Endodermal cell (in vitro differentiated cells): ENCODE measurements around the gene SMYD3. TPM values are rescaled to one million over a fixed set of nuclear protein-coding genes. Genes with fewer than 3 reads are reported as not detected.

Source experiments
- DNase-seq: peaks from one replicate; pipeline ENCODE4 v3.0.0-alpha.2; 2017
- H3K27ac ChIP-seq: 2 replicates; pipeline ENCODE4 v1.5.1; 2013; ENCODE audit warnings: mild to moderate bottlenecking, low read depth, low read length, moderate library complexity
- H3K27me3 ChIP-seq: 2 replicates; pipeline ENCODE4 v1.6.1; 2013; ENCODE audit warnings: mild to moderate bottlenecking, low read length, moderate library complexity; ENCODE audit not compliant: insufficient read depth, control insufficient read depth, poor library complexity, severe bottlenecking
- H3K36me3 ChIP-seq: 2 replicates; pipeline ENCODE4 v1.7.0; 2013; ENCODE audit warnings: mild to moderate bottlenecking, low read length, moderate library complexity; ENCODE audit not compliant: control insufficient read depth, insufficient read depth
- H3K4me1 ChIP-seq: one replicate; pipeline ENCODE4 v1.7.0; 2013; ENCODE audit warnings: low read length; ENCODE audit not compliant: control insufficient read depth, insufficient read depth
- H3K4me3 ChIP-seq: 2 replicates; pipeline ENCODE4 v1.5.1; 2013; ENCODE audit warnings: mild to moderate bottlenecking, low read length, moderate library complexity
- H3K9ac ChIP-seq: 2 replicates; pipeline ENCODE4 v1.6.1; 2013; ENCODE audit warnings: mild to moderate bottlenecking, low read length, moderate library complexity; ENCODE audit not compliant: poor library complexity, severe bottlenecking; ENCODE audit errors: extremely low read depth
- H3K9me3 ChIP-seq: 2 replicates; pipeline ENCODE4 v1.6.1; 2013; ENCODE audit warnings: mild to moderate bottlenecking, low read length, moderate library complexity; ENCODE audit not compliant: control insufficient read depth
- H3K27ac Mint-ChIP-seq: 2 replicates; pipeline ENCODE4 v1.8.0; 2020; ENCODE audit warnings: mixed read lengths
- H3K27me3 Mint-ChIP-seq: 2 replicates; pipeline ENCODE4 v1.8.0; 2021; ENCODE audit warnings: mild to moderate bottlenecking, mixed read lengths; ENCODE audit not compliant: insufficient read depth
- H3K36me3 Mint-ChIP-seq: 2 replicates; pipeline ENCODE4 v1.8.0; 2020; ENCODE audit warnings: low read depth, mixed read lengths
- H3K4me1 Mint-ChIP-seq: 2 replicates; pipeline ENCODE4 v1.8.0; 2020; ENCODE audit warnings: mixed read lengths
- H3K4me3 Mint-ChIP-seq: 2 replicates; pipeline ENCODE4 v1.8.0; 2020; ENCODE audit warnings: mild to moderate bottlenecking, moderate library complexity, mixed read lengths
- H3K9me3 Mint-ChIP-seq: 2 replicates; pipeline ENCODE4 v1.8.0; 2020; ENCODE audit warnings: mild to moderate bottlenecking, mixed read lengths
- CTCF ChIP-seq: fragments of 200-600 bp; sonication (generic); conservative IDR thresholded peaks from 2 replicates; pipeline ENCODE4 v1.5.0; 2021; ENCODE audit warnings: antibody characterized with exemption, mild to moderate bottlenecking
- WGBS, 2 experiments: methylation state at CpG; one replicate each; pipeline versions ENCODE4 v1.1.5 to v1.1.7; 2013; ENCODE audit warnings: missing lambda C conversion rate in 2 of 2, mixed read lengths in 1 of 2; ENCODE audit not compliant: insufficient coverage in 1 of 2, insufficient read length in 1 of 2; 5-methylcytosine and 5-hydroxymethylcytosine counted together
- total RNA-seq, 2 donors: library from RNA; stranded (reverse); fragmentation: NEBNext Ultra II Directional in 1 of 2; extraction: Animal tissue kit (Norgen Biotek cat#: 25700) in 1 of 2; gene quantifications; 2 replicates in 1 of 2; 3 replicates in 1 of 2; pipeline ENCODE4 v1.2.1, GENCODE V29; 2021

Gene SMYD3
- total RNA-seq, 2 donors from 2014 or later = 32.3 to 45.8 TPM

- Mint-ChIP-seq H3K27me3 (peaks cover 84% of the 10 kb centered on the region), H3K4me3 (no peak overlapping the region), H3K36me3 (peaks cover 10% of the 10 kb centered on the region), H3K27ac (no peak overlapping the region), H3K9me3 (peaks cover 37% of the 10 kb centered on the region), H3K4me1 (peaks cover 12% of the 10 kb centered on the region)
- DNase-seq = no peak
- peaks cover 19% of the 10 kb centered on the region for H3K9me3 ChIP-seq
- H3K4me1 ChIP-seq = no peaks in the 10 kb centered on the region
- WGBS, 2 experiments = 75 to 91% methylated on average over 1 to 3 of the region's 3 CpGs
- H3K4me3 ChIP-seq = no peak overlapping the region
- no peak for TF ChIP-seq CTCF
- peaks cover 80% of the 10 kb centered on the region for H3K27me3 ChIP-seq
- no peak overlapping the region for H3K9ac ChIP-seq
- H3K27ac ChIP-seq = no peak overlapping the region
- no peaks in the 10 kb centered on the region for H3K36me3 ChIP-seq
Observed at GRCh38 chr1:245750261-245750660, 756.8 kb downstream of the SMYD3 start.

GRCh38 chr1:245749053-245749452 lies 758.0 kb downstream of the SMYD3 start:
- no peak overlapping the region for H3K27ac Mint-ChIP-seq
- Histone ChIP-seq H3K4me1 (no peaks in the 10 kb centered on the region), H3K36me3 (no peaks in the 10 kb centered on the region), H3K9me3 (peaks cover 16% of the 10 kb centered on the region), H3K27me3 (peaks cover 92% of the 10 kb centered on the region), H3K4me3 (no peak overlapping the region), H3K9ac (no peak overlapping the region), H3K27ac (no peak overlapping the region)
- TF ChIP-seq CTCF = no peak
- peaks cover 92% of the 10 kb centered on the region for H3K27me3 Mint-ChIP-seq
- peaks cover 9% of the 10 kb centered on the region for H3K4me1 Mint-ChIP-seq
- no peak overlapping the region for H3K4me3 Mint-ChIP-seq
- H3K36me3 Mint-ChIP-seq = peaks cover 10% of the 10 kb centered on the region
- no peak for DNase-seq
- WGBS, 2 experiments = 89 to 100% methylated on average over 2 to 3 of the region's 3 CpGs
- peaks cover 27% of the 10 kb centered on the region for H3K9me3 Mint-ChIP-seq

DNA sequence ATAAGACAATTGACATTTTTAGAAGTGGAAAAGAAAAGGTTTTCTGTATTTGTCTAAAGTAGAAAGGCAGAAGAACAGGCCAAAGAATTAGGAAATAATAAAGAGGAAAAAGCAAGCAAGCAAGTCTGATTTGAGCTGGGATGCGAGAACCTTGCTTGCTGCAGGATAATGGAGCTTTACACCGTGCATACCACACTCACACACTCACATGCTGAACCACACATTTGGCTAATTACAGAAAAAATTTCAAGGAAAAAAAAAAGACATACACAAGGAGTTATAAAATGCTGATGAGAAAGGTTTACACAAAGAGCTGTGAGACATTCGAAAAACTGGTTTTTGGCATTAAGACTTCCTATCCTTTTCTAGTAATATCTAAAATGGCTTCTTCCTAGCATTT lies 758.4 kb downstream of the SMYD3 start:
- H3K9me3 Mint-ChIP-seq = peaks cover 27% of the 10 kb centered on the region
- Histone ChIP-seq H3K4me1 (no peaks in the 10 kb centered on the region), H3K4me3 (no peak overlapping the region), H3K9me3 (peaks cover 16% of the 10 kb centered on the region), H3K9ac (no peak overlapping the region), H3K27ac (no peak overlapping the region), H3K27me3 (peaks cover 95% of the 10 kb centered on the region), H3K36me3 (no peaks in the 10 kb centered on the region)
- no peak for DNase-seq
- no peak overlapping the region for H3K27ac Mint-ChIP-seq
- H3K36me3 Mint-ChIP-seq = peaks cover 10% of the 10 kb centered on the region
- no peak overlapping the region for H3K4me3 Mint-ChIP-seq
- H3K27me3 Mint-ChIP-seq = peaks cover 96% of the 10 kb centered on the region
- H3K4me1 Mint-ChIP-seq = peaks cover 9% of the 10 kb centered on the region
- WGBS, 2 experiments = 100% methylated on average over 2 of the region's 3 CpGs; no CpG with 5 or more reads in 1 of the 2 experiments
- TF ChIP-seq CTCF = no peak
